ENCODE data around the gene LARP6.
"Not testable (repeated sequence)": the region's sequence is repeated elsewhere in the genome, so short reads cannot be mapped to it uniquely, and the experiment has no call there.

LARP6 gene

DNA sequence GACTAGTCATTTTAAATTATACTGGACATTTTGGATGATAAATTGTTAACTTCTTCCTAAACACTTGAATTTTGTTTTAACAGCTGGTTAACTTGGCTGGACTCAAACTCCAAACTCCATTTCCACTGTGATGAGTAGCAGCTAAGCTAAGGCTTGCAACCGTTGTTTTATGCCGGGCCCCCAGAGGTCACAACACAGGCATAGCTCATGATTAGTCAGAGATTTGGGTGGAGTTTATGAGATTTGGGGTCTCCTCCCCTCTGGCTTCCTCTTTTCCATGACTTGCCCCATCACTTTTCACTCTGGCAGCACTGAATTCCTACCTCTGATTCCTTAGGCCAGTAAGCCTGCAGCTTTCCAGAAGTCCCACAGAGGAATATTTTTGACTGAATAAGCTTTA lies 25.4 kb upstream of the LARP6 start:
- H3K4me3 ChIP-seq (ENCODE audit: low read depth, low read length), result no peak overlapping the region
- TF ChIP-seq, protein P1, sequence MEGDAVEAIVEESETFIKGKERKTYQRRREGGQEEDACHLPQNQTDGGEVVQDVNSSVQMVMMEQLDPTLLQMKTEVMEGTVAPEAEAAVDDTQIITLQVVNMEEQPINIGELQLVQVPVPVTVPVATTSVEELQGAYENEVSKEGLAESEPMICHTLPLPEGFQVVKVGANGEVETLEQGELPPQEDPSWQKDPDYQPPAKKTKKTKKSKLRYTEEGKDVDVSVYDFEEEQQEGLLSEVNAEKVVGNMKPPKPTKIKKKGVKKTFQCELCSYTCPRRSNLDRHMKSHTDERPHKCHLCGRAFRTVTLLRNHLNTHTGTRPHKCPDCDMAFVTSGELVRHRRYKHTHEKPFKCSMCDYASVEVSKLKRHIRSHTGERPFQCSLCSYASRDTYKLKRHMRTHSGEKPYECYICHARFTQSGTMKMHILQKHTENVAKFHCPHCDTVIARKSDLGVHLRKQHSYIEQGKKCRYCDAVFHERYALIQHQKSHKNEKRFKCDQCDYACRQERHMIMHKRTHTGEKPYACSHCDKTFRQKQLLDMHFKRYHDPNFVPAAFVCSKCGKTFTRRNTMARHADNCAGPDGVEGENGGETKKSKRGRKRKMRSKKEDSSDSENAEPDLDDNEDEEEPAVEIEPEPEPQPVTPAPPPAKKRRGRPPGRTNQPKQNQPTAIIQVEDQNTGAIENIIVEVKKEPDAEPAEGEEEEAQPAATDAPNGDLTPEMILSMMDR (conservative IDR thresholded peaks at IDR 0.05; ENCODE audit: low read depth, low read length), result no peak
- DNase-seq (ENCODE audit: low read depth), result peak; percentile 53

DNA sequence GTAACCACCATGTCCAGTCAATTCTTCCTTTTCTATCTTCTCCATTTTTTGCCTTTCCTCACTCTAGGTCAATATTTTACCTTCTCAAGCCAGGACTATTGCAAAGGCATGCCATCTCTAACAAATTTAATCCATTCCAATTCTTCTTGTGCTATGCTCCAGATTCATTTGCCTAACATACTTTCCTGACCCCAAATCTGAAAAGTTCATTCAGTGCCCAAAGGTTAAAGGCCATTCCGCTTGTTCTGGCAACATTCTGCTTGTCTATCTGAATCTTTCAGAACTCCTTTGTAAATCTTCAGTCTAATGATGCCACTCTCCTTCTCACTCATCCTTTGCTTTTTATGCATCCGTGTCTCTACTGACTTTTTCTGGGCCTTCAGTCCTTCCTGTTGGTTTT lies 22.7 kb upstream of the LARP6 start:
- no peak overlapping the region for H3K4me3 ChIP-seq (ENCODE audit: low read depth, low read length)
- TF ChIP-seq, protein P1 (conservative IDR thresholded peaks at IDR 0.05; ENCODE audit: low read depth, low read length), result no peak
- no peak for DNase-seq (ENCODE audit: low read depth)

DNA sequence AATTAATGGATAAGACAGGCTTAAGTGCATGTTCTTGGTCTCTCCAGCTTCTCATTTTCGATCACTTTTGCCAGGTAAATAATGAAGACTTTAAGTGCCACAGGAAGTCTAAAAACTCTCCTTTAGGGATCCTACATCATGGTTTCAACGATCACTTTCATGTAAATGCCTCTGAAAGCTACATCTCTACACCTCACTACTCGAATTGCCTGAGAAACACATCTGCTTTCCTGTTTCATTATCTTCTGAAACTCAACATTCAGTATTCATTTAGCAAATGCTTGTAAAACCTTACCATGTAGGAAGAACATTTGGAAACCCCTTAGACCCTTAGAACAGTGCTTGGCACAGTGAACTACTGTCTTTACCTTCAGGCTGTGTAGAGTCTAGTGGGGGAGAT lies 22.1 kb upstream of the LARP6 start:
- TF ChIP-seq, protein P1 (conservative IDR thresholded peaks at IDR 0.05; ENCODE audit: low read depth, low read length), result no peak
- H3K4me3 ChIP-seq (ENCODE audit: low read depth, low read length), result no peak overlapping the region
- no peak for DNase-seq (ENCODE audit: low read depth)

DNA sequence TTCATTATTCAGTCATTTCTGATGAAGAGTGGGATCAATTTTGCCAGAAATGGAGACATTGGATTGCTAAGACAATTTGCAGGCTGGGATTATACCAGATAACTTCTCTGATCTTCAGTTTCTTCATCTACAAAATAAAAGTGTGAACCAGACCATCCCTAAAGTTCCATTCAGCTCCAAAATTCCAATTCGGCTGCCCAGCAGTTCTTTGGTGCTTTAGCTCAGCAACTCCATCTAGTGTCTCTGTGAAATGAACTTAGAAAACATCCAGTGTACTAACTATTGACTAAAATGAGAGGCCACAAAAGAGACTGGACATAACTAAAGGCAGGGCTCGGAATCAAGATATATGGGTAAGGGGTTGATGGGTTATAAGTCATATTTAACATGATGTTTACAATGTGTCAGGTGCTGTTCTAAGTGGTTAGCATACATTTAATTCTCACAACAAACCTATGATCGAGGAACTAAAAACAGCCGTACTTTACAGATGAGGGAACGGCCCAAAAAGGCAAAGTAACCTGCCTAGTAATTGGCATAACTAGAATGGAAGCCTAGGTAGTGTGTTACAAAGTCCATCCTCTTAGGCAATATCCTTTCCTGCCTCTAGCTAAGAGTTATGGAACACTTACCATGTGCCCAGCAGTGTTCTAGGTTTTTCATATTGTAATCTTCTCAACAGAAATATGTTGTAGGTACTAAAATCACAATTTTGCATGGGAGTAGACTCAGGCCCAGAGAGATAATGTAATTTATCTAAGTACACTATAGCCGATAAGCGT lies 21.2 kb upstream of the LARP6 start:
- TF ChIP-seq, protein P1 (conservative IDR thresholded peaks at IDR 0.05; ENCODE audit: low read depth, low read length), result peak; percentile 79
- peak; percentile 70 for DNase-seq (ENCODE audit: low read depth)
- no peak overlapping the region for H3K4me3 ChIP-seq (ENCODE audit: low read depth, low read length)

DNA sequence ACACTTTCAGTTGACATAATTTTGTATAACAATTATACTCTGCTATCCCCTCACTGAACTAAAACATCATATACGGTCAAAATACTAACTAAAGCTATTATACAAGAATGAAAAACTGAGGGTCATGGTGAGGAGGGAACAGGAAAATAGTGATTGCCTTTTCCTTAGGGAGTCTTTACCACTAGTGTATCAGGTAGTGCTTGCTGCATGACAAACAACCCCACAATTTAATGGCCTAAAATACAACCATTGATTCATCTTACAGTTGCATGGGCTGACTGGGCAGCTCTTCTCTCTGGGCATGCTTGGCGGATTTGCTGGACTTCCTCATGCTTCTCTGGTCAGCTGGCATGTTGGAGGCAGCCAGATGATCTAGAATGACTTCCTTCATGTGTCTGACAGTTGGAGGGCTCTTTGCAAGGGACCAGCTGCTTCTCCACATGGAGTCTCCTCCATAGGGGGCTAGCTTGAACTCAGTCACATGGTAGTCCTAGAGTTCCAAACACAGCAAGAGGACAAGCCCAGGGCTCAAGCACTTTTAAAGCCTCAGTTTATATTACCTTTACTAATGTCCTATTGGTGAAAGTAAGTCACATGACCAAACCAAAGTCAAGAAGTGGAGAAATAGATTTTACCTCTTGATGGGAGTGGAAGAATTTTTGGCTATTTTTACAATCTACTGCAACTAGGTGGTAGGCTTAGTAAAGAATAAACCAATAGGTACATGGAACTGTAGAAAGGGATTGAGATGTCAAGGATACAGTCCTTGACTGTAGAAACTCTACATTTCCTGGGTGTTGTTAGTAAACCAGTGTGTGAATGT lies 19.5 kb upstream of the LARP6 start:
- no peak overlapping the region for H3K4me3 ChIP-seq (ENCODE audit: low read depth, low read length)
- TF ChIP-seq, protein P1 (conservative IDR thresholded peaks at IDR 0.05; ENCODE audit: low read depth, low read length), result no peak
- DNase-seq (ENCODE audit: low read depth), result no peak

DNA sequence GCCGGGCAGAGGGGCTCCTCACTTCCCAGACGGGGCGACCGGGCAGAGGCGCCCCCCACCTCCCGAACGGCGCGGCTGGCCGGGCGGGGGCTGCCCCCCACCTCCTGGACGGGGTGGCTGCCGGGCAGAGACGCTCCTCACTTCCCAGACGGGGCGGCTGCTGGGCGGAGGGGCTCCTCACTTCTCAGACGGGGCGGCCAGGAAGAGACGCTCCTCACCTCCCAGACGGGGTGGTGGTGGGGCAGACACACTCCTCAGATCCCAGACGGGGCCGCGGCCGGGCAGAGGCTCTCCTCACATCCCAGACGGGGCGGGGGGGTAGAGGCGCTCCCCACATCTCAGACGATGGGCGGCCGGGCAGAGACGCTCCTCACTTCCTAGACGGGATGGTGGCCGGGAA lies 17.5 kb upstream of the LARP6 start:
- not testable (repeated sequence) for DNase-seq (ENCODE audit: low read depth); H3K4me3 ChIP-seq (ENCODE audit: low read depth, low read length)

DNA sequence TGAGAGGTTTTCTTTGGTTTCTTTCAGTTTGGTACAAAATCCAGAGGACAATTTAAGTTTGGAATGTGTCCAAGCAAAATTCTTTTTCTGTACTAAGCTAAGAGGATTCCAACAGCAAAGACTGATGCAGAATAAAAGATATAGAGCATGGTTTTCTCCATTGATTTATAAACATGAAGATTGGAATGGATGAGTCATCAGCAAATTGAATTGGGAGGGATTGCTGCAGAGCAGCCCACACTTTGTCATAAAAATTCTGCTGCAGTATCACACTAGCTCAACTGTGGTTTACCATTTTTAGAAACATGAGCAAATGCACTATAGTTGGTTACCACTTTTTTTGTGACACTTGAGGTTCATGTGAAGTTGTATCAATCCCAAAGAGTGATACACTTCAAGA lies 16.1 kb upstream of the LARP6 start:
- TF ChIP-seq, protein P1 (conservative IDR thresholded peaks at IDR 0.05; ENCODE audit: low read depth, low read length), result no peak
- DNase-seq (ENCODE audit: low read depth), result peak; percentile 79
- H3K4me3 ChIP-seq (ENCODE audit: low read depth, low read length), result no peak overlapping the region
